Calu3 (cell line): ENCODE results near the gene TEX35. TPM values are rescaled to one million over a fixed set of nuclear protein-coding genes. Genes with fewer than 3 reads are reported as not detected.

Source experiments
- BruUV-seq: library from RNA; stranded (reverse); fragments of 400-500 nt; replicated peaks from 2 replicates; lab custom pipeline; 2021; lab: Mats Ljungman, UMichigan
- CTCF ChIA-PET: fragments of 300-600 bp; sonication (Branson Sonifier 250); formaldehyde crosslinking; loops from one replicate; lab custom pipeline; 2022; ENCODE audit warnings: antibody characterized with exemption; lab: Charles Lee
- DNase-seq: peaks from one replicate; pipeline ENCODE4 v3.0.0; 2022
- H3K27ac Mint-ChIP-seq: one replicate; pipeline ENCODE4 v1.8.0; 2022; ENCODE audit warnings: mixed read lengths; ENCODE audit not compliant: unreplicated experiment
- H3K27me3 Mint-ChIP-seq: one replicate; pipeline ENCODE4 v1.8.0; 2022; ENCODE audit warnings: mixed read lengths; ENCODE audit not compliant: unreplicated experiment
- H3K36me3 Mint-ChIP-seq: one replicate; pipeline ENCODE4 v1.8.0; 2022; ENCODE audit warnings: mild to moderate bottlenecking, moderate library complexity, mixed read lengths; ENCODE audit not compliant: insufficient read depth, unreplicated experiment
- H3K4me1 Mint-ChIP-seq: one replicate; pipeline ENCODE4 v1.8.0; 2022; ENCODE audit warnings: mild to moderate bottlenecking, low read depth, mixed read lengths; ENCODE audit not compliant: unreplicated experiment
- H3K4me3 Mint-ChIP-seq: one replicate; pipeline ENCODE4 v1.8.0; 2022; ENCODE audit warnings: mild to moderate bottlenecking, low read depth, moderate library complexity, mixed read lengths; ENCODE audit not compliant: unreplicated experiment
- H3K9me3 Mint-ChIP-seq: one replicate; pipeline ENCODE4 v1.8.0; 2022; ENCODE audit warnings: low read depth, mixed read lengths; ENCODE audit not compliant: unreplicated experiment
- CTCF ChIP-seq: fragments of 200-600 bp; IDR thresholded peaks from one replicate; pipeline ENCODE4 v1.8.0; 2022; ENCODE audit warnings: antibody characterized with exemption; ENCODE audit not compliant: unreplicated experiment
- intact Hi-C: fragments of 100-400 bp; cut with micrococcal nuclease; formaldehyde crosslinking; loops from one replicate; pipeline ENCODE4 v1.10.0; 2022; ENCODE audit not compliant: unreplicated experiment
- total RNA-seq: library from RNA; stranded (reverse); gene quantifications from 2 replicates; pipeline ENCODE4 v1.2.3, GENCODE V29; 2022

TEX35 gene
- total RNA-seq, 1 experiment from 2014 or later: not detected

- H3K27me3 Mint-ChIP-seq: no peaks in the 10 kb centered on the region
- TF ChIP-seq CTCF: no peak
- peaks cover 53% of the 10 kb centered on the region for H3K4me1 Mint-ChIP-seq
- intact Hi-C loops: loop anchor here (5.0 kb wide), 1 partner anchor 829 kb away; the partner anchor contains the start of gene AXDND1
- no TSS peak for BruUV-seq
- H3K27ac Mint-ChIP-seq: peak overlapping the region; percentile 54
- H3K36me3 Mint-ChIP-seq: peaks cover 30% of the 10 kb centered on the region
- CTCF ChIA-PET: interaction anchor here (0.9 to 1.8 kb wide), 2 partner anchors 193 to 464 kb away, joined by 3 to 8 read pairs; no protein-coding TSS in a partner anchor
- H3K4me3 Mint-ChIP-seq: peak overlapping the region; percentile 53
- no peaks in the 10 kb centered on the region for H3K9me3 Mint-ChIP-seq
- DNase-seq: no peak
Measured at GRCh38 chr1:178538192-178538916, 25.4 kb downstream of the TEX35 start.

DNA sequence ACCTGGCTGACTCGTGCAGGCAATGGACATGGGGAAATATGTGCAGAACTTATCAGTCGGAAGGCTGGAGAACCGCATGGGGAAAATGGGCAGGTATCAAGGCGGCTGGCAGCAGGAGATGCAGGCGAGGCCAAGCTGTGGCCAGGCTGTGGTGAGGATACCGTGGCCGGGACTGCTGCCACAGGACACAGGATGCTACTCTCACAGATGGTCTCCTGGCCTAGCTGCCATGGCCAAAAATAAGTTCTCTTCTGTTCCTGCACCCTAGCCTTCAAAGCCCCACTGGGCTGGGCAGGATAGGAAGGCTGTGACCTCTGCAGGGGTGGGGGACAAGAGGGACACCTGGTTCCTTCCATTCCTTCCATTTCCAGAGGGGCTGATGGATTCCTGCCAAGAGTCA is 26.4 kb downstream of the TEX35 start:
- no peak for DNase-seq
- peak overlapping the region; percentile 54 for H3K27ac Mint-ChIP-seq
- H3K4me3 Mint-ChIP-seq: no peak overlapping the region
- no TSS peak for BruUV-seq
- TF ChIP-seq CTCF: no peak
- H3K27me3 Mint-ChIP-seq: no peaks in the 10 kb centered on the region
- CTCF ChIA-PET: no interaction called here
- peaks cover 54% of the 10 kb centered on the region for H3K4me1 Mint-ChIP-seq
- peaks cover 30% of the 10 kb centered on the region for H3K36me3 Mint-ChIP-seq
- no peaks in the 10 kb centered on the region for H3K9me3 Mint-ChIP-seq
- intact Hi-C loops: loop anchor here (5.0 kb wide), 1 partner anchor 828 kb away; the partner anchor contains the start of gene AXDND1

DNA sequence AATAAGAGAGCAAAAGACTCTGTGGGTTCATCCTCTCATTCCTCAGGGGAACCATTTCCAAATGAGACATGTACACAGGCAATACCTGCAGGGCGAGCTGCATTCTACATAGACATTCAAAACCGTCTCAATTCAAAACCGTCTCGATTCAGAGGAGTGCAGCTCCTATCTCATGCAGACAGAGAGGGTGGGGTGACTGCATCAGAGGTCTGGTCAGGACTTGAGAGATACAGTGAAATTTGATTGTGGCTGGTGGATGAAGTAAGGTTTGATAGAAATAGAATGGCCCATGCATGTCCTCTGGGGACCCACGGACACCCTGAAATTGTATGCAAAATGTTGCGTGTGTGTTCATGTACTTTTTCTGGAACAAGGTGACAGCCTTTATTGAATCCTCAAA is 27.3 kb downstream of the TEX35 start:
- no TSS peak for BruUV-seq
- Mint-ChIP-seq H3K4me3 (no peak overlapping the region), H3K36me3 (peaks cover 30% of the 10 kb centered on the region), H3K4me1 (peaks cover 59% of the 10 kb centered on the region), H3K27me3 (no peaks in the 10 kb centered on the region), H3K9me3 (no peaks in the 10 kb centered on the region), H3K27ac (no peak overlapping the region)
- intact Hi-C loops: loop anchor here (5.0 to 10.0 kb wide), 3 partner anchors 117 to 332 kb away; partner anchors contain the start of gene ANGPTL1
- CTCF ChIA-PET: no interaction called here
- DNase-seq: no peak
- no peak for TF ChIP-seq CTCF

- no peak overlapping the region for H3K4me3 Mint-ChIP-seq
- CTCF ChIA-PET: interaction anchor here (3.6 kb wide), 1 partner anchor 462 kb away, joined by 27 read pairs; no protein-coding TSS in a partner anchor
- H3K27ac Mint-ChIP-seq: no peak overlapping the region
- no peaks in the 10 kb centered on the region for H3K27me3 Mint-ChIP-seq
- DNase-seq: no peak
- TF ChIP-seq CTCF: no peak
- no peaks in the 10 kb centered on the region for H3K9me3 Mint-ChIP-seq
- H3K36me3 Mint-ChIP-seq: peaks cover 30% of the 10 kb centered on the region
- BruUV-seq: no TSS peak
- intact Hi-C loops: loop anchor here (5.0 to 10.0 kb wide), 3 partner anchors 117 to 332 kb away; partner anchors contain the start of gene ANGPTL1
- H3K4me1 Mint-ChIP-seq: peaks cover 59% of the 10 kb centered on the region
Measured at GRCh38 chr1:178540646-178541045, 27.7 kb downstream of the TEX35 start.
